ENCODE data around the gene SOX18. TPM values are rescaled to one million over a fixed set of nuclear protein-coding genes. Genes with fewer than 3 reads are reported as not detected.
A peak's percentile ranks its signal among the peaks of the same experiment; 100 is the strongest.

The SOX18 gene
- polyA plus RNA-seq, 3 donors, result 5.5 to 12.1 (median 12.1) TPM

GRCh38 chr20:64073476-64074183 is 24.2 kb upstream of the SOX18 start:
- no peak for DNase-seq (ENCODE audit: extremely low read depth in 1 of 11, low read depth in 9 of 11, low spot score in 4 of 11)

- no peak for DNase-seq (ENCODE audit: extremely low read depth in 1 of 11, low read depth in 9 of 11, low spot score in 4 of 11)
These were observed 23.1 kb upstream of the SOX18 start for GRCh38 chr20:64072498-64073063.

GRCh38 chr20:64071341-64072332 is 22.2 kb upstream of the SOX18 start:
- no peak for DNase-seq (ENCODE audit: extremely low read depth in 1 of 11, low read depth in 9 of 11, low spot score in 4 of 11)

GRCh38 chr20:64070244-64070993 is 21.0 kb upstream of the SOX18 start:
- no peak for DNase-seq (ENCODE audit: extremely low read depth in 1 of 11, low read depth in 9 of 11, low spot score in 4 of 11)

DNA sequence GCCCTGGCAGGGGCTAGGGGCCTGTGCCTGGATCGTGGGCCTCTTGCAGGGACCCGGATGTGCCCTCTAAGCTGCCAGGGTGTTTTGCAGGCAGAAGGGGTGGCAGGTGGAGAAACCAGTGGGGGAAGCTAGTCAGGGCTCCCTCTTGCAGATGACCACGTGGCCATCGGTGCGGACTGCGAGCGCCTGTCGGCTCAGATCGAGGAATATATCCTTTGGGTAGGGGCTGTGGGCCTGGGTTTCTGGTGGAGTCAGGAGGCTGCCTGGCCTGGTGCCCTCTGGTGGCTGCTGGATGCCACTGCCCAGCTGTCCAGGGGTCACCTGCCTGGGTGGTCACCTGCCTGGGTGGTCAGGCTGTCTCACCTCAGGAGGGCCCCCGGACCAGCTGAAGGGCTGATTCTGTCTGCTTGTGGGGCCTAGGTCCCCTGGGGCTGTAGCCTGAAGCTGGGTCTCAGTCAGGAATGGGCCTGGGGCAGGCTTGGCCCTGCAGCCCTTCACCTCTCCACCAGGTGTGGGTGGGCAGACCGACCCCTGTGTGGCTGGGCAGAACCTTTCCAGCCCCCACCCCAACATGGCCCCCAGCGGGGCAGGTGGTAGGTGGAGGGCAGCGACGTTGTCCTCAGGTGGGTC is 20.3 kb upstream of the SOX18 start:
- no peak for DNase-seq (ENCODE audit: extremely low read depth in 1 of 11, low read depth in 9 of 11, low spot score in 4 of 11)

DNA sequence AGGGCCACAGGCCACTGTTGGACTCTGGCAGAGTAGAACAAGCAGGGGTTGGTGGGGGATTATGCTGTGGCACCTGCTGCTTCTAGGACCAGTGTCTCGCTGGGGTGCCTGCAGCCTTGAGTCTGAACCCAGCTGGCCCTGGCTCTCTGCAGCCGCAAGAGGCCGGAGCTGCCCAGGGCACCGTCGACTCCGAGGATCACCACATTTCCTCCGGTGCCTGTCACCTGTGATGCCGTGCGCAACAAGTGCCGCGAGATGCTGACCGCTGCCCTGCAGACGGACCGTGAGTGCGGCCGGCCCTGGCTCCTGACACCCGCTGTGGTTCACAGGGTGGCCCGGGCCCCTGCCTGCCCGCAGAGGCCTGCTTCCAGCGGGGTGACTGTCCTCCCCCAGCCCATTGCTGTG is 19.8 kb upstream of the SOX18 start:
- no peak for DNase-seq (ENCODE audit: extremely low read depth in 1 of 11, low read depth in 9 of 11, low spot score in 4 of 11)

DNA sequence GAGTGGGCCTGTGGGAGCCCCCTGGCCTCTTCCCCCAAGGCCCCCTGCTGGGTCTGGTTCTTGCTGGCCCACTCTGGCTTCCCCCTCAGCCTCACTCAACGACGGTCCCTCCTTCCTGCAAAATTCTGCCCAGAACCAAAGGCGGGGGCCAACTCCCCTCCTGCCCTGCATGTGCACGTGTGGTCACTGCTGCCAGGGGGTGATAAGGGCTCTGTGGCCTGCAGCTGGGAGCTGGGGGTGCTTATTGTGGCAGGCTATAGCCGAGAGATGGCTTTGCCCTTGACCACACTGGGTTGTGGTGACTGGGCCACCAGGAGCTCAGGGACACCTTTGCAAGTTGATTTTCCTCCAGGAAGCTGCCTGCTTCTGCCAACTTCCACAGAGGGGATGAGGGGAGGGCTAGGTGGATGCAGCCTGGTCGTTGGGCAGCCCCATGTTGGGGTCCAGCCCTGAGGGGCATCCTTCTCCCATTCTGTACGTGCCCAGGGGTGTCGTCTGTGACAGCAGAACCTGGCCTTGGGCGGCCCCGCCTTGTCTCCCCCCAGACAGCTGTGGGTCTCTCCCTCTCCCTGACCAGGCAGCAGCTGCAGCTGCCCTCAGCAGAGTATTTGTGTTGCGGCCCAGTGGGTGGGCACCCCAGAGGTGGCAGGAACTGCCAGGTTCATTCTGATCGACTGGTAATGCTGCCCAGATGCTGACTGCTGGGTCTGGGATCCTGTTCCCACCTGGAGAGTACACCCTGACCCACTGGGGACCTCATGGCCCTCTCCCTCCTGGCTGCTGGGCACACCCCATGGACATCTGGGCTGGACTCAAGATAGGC is 19.2 kb upstream of the SOX18 start:
- no peak for DNase-seq (ENCODE audit: extremely low read depth in 1 of 11, low read depth in 9 of 11, low spot score in 4 of 11)

- DNase-seq (ENCODE audit: extremely low read depth in 1 of 11, low read depth in 9 of 11, low spot score in 4 of 11), result no peak
These were observed 18.4 kb upstream of the SOX18 start for GRCh38 chr20:64067733-64068307.

DNA sequence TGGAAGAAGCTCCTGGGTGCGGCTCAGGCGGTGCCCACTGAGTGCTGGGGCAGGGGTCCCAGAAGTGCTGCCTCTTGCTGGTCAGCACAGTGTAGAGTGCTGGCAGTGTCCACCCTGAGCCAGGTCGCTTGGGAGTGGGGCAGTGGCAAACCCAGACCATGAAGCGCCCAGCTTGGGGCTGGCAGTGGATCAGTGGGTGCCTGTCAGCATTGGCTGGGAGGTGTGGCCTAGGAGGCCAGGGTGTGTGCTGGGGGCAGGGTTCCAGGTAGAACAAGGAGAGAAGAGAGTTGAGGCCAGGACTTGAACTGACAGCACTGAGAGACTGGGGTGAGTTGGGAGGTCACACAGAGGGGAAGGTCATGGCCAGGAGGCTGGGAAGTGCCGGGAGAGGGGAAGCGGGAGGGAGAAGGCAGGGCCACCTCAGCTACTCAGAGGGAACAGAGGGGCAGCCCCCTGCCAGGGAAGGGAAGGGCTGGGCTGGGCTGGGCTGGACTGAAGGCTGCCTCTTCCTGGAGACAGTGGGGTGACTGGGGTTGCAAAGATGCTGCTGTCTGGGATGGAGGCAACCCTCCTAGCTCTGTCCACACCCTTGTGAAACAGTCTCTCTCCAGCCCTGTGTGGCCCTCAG is 17.7 kb upstream of the SOX18 start:
- no peak for DNase-seq (ENCODE audit: extremely low read depth in 1 of 11, low read depth in 9 of 11, low spot score in 4 of 11)

GRCh38 chr20:64065974-64066343 is 16.5 kb upstream of the SOX18 start:
- DNase-seq (ENCODE audit: extremely low read depth in 1 of 11, low read depth in 9 of 11, low spot score in 4 of 11), result no peak

DNA sequence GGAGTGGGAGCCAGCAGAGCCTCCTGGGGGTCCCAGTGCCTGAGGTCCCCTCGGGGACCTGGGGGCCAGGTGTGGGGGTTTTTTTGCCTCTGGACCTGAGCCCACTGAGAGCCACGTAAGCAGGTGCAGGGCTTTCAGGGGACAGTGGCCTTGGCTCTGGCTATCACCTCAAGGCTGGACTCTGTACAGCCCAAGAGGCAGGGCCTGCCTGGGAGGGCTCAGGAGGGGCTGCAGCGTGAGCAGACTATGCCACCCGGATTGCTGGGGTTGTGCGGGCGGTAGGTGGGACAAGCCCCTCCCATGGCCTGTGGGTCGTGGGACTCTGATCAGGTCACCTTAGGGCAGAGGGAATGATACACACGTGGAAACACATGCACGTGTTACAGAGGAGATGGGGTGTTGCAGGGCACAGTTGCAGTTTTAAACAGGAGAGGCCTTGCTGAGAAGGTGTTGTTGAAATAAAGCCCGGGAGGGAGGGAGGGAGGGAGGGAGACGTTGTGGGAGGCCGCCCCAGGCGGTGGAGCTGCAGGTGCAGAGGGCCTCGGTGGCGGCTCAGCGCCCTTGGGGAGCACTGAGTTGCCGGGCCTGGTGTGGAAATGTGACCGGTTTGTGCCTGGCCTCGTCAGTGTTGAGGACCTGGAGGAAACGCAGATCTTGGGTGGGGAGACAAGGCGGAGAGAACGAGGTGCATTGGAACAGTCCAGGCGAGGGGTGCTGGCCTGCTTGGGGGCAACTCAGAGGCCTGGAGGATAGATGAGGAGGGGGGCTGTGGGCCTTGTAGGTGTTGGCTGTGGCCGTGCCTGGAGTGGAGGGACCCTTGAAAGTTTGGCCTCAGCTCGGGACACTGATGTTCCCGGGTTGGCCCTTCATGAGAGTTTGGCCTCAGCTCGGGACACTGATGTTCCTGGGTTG is 15.9 kb upstream of the SOX18 start:
- no peak for DNase-seq (ENCODE audit: extremely low read depth in 1 of 11, low read depth in 9 of 11, low spot score in 4 of 11)

GRCh38 chr20:64064145-64064698 is 14.8 kb upstream of the SOX18 start:
- no peak for DNase-seq (ENCODE audit: extremely low read depth in 1 of 11, low read depth in 9 of 11, low spot score in 4 of 11)

DNA sequence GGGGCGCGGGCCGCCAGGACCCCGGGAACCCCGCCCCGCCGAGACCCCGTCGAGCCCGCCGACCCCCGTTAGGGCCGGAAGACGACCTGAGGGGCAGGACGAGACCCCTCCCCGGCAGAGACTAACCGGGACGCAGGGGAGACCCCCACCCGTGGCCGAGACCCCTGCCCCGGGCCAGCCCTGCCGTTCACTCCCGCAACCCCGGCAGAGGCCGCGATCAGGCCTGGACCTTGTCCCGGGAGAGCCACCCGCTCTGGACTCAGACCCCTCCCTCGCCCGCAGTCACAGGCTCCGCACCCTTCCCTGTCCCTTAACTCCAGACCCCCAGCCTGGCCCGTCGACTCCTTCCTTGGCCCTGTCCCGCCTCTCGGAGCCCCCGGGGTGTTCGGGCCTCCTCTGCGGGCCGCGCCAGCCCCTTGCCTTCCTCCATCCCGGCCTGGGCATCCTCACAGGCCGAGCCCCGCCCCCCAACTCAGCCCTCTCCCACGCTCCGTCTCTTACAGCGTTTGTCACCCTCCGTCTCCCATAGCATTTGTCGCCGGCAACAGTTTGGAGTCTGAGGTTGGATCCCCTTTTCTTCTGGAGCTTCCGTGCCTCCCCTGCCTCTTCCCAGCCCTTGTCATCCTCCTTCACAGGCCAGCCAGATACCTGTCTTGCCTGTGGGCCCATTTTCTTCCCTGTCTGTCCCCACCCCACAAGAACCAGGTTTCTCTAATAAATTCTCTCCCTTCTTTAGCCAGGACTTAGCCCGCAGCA is 14.1 kb upstream of the SOX18 start:
- no peak for DNase-seq (ENCODE audit: extremely low read depth in 1 of 11, low read depth in 9 of 11, low spot score in 4 of 11)

GRCh38 chr20:64062596-64063388 is 13.4 kb upstream of the SOX18 start, which contains the start of gene TCEA2:
Gene TCEA2, plus strand, starts transcription at chr20:64063198. Its CDS starts 115 bp downstream, at chr20:64063313.
- DNase-seq (ENCODE audit: extremely low read depth in 1 of 11, low read depth in 9 of 11, low spot score in 4 of 11), result peak; percentile 88 to 98 (median 95)

DNA sequence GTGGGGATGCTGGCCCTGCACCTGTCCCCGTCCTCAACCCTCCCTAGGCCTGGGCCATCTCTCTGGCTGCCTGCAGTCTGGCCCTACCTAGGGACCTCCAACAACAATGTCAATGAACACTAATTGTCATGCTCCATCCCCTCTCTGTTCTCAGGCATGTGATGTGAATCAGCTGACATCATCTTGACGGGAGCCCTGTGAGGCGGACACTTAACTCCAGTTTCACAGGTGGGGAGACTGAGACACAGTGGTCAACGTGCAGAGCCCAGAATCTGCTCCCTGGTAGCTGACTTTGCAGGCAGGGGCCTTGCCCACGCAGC is 12.8 kb upstream of the SOX18 start:
- no peak for DNase-seq (ENCODE audit: extremely low read depth in 1 of 11, low read depth in 9 of 11, low spot score in 4 of 11)

Measured in renal cortex interstitium (tissue), 11 donors.